ENCODE measurements around the gene HNF1B.

DNA sequence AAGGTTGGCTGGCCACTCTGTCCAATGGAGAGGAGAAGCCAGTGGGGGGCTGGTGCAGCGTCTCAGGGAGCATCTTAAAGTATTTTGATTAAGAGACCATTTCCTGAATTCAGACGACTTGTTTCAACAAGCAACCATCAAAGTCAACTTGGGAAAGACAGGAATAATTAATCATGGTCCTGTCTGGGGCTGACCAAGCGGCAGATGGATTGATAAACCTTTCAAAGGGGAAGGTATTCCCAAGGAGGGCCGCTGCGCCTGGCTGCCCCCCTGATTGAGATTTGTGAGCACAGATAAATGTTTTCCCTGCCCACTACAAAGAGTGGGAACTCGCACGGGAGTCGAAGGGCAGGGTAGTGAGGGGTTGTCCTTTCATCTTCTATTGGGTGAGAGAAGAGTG lies 47.5 kb downstream of the HNF1B start:
- TF ChIP-seq, protein P1, sequence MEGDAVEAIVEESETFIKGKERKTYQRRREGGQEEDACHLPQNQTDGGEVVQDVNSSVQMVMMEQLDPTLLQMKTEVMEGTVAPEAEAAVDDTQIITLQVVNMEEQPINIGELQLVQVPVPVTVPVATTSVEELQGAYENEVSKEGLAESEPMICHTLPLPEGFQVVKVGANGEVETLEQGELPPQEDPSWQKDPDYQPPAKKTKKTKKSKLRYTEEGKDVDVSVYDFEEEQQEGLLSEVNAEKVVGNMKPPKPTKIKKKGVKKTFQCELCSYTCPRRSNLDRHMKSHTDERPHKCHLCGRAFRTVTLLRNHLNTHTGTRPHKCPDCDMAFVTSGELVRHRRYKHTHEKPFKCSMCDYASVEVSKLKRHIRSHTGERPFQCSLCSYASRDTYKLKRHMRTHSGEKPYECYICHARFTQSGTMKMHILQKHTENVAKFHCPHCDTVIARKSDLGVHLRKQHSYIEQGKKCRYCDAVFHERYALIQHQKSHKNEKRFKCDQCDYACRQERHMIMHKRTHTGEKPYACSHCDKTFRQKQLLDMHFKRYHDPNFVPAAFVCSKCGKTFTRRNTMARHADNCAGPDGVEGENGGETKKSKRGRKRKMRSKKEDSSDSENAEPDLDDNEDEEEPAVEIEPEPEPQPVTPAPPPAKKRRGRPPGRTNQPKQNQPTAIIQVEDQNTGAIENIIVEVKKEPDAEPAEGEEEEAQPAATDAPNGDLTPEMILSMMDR (IDR thresholded peaks at IDR 0.05; ENCODE audit: low read length) = no peak
- TF ChIP-seq EZH2 (IDR thresholded peaks at IDR 0.05; ENCODE audit: borderline replicate concordance, low read length) = no peak
